ENCODE data around the gene OR6S1. TPM values are rescaled to one million over a fixed set of nuclear protein-coding genes. Genes with fewer than 3 reads are reported as not detected.

OR6S1 gene
- total and polyA plus RNA-seq, 2 experiments from 2014 or later: not detected

DNA sequence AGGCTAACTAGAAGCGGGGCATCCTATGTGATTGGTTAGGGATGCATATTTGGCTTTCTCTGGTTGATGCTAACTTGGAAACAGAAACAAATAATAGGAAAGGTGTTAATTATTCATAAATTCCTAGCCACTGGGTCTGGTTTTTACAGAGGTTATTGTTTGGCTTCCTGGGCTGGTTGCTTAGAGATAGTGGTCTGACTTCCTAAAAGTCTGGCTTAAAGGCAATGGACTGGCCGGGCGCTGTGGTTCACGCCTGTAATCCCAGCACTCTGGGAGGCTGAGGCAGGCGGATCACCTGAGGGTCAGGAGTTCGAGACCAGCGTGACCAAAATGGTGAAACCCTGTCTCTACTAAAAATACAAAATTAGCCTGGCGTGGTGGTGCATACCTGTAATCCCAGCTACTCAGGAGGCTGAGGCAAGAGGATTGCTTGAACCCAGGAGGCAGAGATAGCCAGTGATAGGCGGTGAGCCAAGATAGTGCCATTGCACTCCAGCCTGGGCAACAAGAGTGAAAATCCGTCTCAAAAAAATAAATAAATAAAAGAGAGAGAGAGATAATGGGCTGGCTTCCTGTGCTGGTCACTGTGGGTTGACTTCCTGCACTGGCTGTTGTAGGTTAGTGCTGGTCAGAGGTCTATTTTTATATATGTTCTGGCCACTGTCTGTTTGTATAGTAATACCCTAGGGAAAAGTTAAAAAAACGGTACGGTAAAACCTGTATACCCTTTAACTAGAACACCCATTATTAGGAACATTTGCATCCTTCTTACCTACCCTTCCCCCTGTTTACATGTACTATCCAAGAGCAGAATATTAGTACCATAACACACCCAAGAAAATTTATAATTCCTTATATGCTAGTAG, 24.1 kb downstream of the OR6S1 start (continued):
- TF ChIP-seq EZH2 (IDR thresholded peaks at IDR 0.05; ENCODE audit: low read depth, unreplicated experiment) (no peak), ZNF114 (CRISPR knock-in tag; IDR thresholded peaks at IDR 0.05) (no peak), ZNF331 (CRISPR knock-in tag; IDR thresholded peaks at IDR 0.05; ENCODE audit: low read depth) (no peak), NANOG (IDR thresholded peaks at IDR 0.05; ENCODE audit: borderline replicate concordance) (no peak)
- TF ChIP-seq, protein P1, sequence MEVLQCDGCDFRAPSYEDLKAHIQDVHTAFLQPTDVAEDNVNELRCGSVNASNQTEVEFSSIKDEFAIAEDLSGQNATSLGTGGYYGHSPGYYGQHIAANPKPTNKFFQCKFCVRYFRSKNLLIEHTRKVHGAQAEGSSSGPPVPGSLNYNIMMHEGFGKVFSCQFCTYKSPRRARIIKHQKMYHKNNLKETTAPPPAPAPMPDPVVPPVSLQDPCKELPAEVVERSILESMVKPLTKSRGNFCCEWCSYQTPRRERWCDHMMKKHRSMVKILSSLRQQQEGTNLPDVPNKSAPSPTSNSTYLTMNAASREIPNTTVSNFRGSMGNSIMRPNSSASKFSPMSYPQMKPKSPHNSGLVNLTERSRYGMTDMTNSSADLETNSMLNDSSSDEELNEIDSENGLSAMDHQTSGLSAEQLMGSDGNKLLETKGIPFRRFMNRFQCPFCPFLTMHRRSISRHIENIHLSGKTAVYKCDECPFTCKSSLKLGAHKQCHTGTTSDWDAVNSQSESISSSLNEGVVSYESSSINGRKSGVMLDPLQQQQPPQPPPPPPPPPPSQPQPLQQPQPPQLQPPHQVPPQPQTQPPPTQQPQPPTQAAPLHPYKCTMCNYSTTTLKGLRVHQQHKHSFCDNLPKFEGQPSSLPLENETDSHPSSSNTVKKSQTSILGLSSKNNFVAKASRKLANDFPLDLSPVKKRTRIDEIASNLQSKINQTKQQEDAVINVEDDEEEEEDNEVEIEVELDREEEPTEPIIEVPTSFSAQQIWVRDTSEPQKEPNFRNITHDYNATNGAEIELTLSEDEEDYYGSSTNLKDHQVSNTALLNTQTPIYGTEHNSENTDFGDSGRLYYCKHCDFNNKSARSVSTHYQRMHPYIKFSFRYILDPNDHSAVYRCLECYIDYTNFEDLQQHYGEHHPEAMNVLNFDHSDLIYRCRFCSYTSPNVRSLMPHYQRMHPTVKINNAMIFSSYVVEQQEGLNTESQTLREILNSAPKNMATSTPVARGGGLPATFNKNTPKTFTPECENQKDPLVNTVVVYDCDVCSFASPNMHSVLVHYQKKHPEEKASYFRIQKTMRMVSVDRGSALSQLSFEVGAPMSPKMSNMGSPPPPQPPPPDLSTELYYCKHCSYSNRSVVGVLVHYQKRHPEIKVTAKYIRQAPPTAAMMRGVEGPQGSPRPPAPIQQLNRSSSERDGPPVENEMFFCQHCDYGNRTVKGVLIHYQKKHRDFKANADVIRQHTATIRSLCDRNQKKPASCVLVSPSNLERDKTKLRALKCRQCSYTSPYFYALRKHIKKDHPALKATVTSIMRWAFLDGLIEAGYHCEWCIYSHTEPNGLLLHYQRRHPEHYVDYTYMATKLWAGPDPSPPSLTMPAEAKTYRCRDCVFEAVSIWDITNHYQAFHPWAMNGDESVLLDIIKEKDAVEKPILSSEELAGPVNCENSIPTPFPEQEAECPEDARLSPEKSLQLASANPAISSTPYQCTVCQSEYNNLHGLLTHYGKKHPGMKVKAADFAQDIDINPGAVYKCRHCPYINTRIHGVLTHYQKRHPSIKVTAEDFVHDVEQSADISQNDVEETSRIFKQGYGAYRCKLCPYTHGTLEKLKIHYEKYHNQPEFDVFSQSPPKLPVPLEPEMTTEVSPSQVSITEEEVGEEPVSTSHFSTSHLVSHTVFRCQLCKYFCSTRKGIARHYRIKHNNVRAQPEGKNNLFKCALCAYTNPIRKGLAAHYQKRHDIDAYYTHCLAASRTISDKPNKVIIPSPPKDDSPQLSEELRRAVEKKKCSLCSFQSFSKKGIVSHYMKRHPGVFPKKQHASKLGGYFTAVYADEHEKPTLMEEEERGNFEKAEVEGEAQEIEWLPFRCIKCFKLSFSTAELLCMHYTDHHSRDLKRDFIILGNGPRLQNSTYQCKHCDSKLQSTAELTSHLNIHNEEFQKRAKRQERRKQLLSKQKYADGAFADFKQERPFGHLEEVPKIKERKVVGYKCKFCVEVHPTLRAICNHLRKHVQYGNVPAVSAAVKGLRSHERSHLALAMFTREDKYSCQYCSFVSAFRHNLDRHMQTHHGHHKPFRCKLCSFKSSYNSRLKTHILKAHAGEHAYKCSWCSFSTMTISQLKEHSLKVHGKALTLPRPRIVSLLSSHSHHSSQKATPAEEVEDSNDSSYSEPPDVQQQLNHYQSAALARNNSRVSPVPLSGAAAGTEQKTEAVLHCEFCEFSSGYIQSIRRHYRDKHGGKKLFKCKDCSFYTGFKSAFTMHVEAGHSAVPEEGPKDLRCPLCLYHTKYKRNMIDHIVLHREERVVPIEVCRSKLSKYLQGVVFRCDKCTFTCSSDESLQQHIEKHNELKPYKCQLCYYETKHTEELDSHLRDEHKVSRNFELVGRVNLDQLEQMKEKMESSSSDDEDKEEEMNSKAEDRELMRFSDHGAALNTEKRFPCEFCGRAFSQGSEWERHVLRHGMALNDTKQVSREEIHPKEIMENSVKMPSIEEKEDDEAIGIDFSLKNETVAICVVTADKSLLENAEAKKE (CRISPR knock-in tag; IDR thresholded peaks at IDR 0.05): no peak

DNA sequence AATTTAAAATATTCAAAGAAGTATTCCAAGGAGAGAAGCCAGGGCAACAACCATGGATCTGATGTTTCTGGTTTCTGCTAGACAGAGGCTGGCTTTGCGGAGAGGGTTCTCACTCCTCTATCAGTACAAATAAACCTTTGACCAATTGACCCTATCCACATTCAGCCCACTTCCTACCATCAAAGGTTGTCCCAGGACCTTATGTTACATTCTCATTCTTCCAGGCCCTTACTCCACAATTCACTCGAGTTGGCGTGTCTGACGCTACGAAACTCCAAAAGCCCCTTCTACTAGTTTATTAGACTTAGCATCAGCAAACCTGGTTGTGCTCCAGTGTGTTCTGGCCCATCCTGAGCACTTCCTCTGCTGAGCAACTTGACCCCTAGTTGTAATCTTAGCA, 25.5 kb downstream of the OR6S1 start:
- peaks cover 4% of the 10 kb centered on the region for H3K27me3 Mint-ChIP-seq (ENCODE audit: insufficient read depth, low read depth, poor library complexity)
- Histone ChIP-seq H3K27ac (ENCODE audit: low read depth) (no peak overlapping the region), H2AFZ (no peak overlapping the region), H3K4me2 (no peak overlapping the region), H4K20me1 (replicated peaks; ENCODE audit: insufficient read depth) (no peaks in the 10 kb centered on the region), H3K36me3 (ENCODE audit: insufficient read depth) (no peaks in the 10 kb centered on the region), H3F3A (replicated peaks; ENCODE audit: low read depth) (no peaks in the 10 kb centered on the region), H3K79me2 (replicated peaks; ENCODE audit: insufficient read depth) (no peaks in the 10 kb centered on the region), H3K9me2 (ENCODE audit: insufficient read depth) (no peaks in the 10 kb centered on the region), H3K4me1 (ENCODE audit: insufficient read depth) (peaks cover 12% of the 10 kb centered on the region), H3K4me3 (no peak overlapping the region), H3K27me3 (ENCODE audit: insufficient read depth) (peaks cover 4% of the 10 kb centered on the region; the same call in 1 of the 2 replicates)
- H3K27ac Mint-ChIP-seq: no peak overlapping the region
- no peak for DNase-seq (ENCODE audit: low spot score)
- ATAC-seq: no peak
- H3K4me3 Mint-ChIP-seq: no peak overlapping the region
- peaks cover 10% of the 10 kb centered on the region for H3K4me1 Mint-ChIP-seq
- H3K36me3 Mint-ChIP-seq (ENCODE audit: low read depth): no peaks in the 10 kb centered on the region
- H3K9me3 Mint-ChIP-seq: no peaks in the 10 kb centered on the region
- TF ChIP-seq ZNF331 (CRISPR knock-in tag; IDR thresholded peaks at IDR 0.05; ENCODE audit: low read depth): no peak
- TF ChIP-seq JUNB (IDR thresholded peaks at IDR 0.05; ENCODE audit: unreplicated experiment): no peak
- TF ChIP-seq, protein P1 (CRISPR knock-in tag; IDR thresholded peaks at IDR 0.05): no peak
